GM18867 (cell line): ENCODE results near the gene YWHAQ.
"Not testable (repeated sequence)": the region's sequence is repeated elsewhere in the genome, so short reads cannot be mapped to it uniquely, and the experiment has no call there.

Source experiments
- ATAC-seq: cut with Tn5 transposase; IDR thresholded peaks from one replicate; pipeline ENCODE4 v1.9.1; 2021; ENCODE audit warnings: mild to moderate bottlenecking, moderate library complexity; ENCODE audit not compliant: unreplicated experiment

The YWHAQ gene

GRCh38 chr2:9634133-9634532 is 3.3 kb upstream of the YWHAQ start:
- ATAC-seq: no peak

DNA sequence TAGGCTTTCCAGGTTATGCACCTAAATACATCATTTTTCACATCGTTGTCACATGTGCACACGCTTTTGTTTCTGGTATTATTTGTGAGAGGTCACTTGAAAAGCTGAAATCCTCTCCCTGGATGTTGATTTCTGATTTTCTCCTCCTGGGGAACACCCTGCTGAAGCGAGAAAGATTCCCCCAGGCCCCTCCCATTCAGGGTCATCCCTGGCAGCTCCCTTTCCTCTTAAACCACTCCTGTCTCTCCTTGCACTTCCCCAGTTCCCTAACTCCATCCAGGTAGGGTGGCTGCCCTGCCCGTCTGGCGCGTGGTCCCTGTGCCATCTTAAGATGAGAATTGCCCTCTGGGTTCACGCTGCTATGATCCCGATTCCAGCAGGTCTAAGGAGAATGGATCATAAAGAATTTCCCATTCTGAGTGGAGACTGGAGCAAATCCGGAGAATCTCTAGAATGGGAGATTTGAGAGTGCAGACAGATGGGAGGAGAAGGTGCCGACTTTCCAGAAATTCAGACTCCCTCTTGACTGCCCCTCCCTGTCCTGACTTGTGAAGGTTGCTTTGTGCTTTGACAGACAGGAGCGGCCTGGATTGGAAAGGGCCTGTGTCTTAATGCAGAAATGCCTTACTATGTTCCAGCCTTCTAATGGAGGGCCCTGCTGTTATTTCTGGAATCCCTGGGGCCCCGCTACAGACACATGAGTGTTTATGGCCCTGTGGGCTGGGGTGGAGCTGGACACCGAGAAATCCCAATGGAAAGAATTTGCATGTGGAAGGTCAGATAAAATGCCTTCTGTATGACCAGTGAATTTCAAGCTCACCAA is 1.3 kb upstream of the YWHAQ start:
- no peak for ATAC-seq

GRCh38 chr2:9631553-9631819 is 689 bp upstream of the YWHAQ start:
- ATAC-seq: no peak

- ATAC-seq: peak; percentile 45
Observed at GRCh38 chr2:9630117-9630735, 571 bp downstream of the YWHAQ start.

DNA sequence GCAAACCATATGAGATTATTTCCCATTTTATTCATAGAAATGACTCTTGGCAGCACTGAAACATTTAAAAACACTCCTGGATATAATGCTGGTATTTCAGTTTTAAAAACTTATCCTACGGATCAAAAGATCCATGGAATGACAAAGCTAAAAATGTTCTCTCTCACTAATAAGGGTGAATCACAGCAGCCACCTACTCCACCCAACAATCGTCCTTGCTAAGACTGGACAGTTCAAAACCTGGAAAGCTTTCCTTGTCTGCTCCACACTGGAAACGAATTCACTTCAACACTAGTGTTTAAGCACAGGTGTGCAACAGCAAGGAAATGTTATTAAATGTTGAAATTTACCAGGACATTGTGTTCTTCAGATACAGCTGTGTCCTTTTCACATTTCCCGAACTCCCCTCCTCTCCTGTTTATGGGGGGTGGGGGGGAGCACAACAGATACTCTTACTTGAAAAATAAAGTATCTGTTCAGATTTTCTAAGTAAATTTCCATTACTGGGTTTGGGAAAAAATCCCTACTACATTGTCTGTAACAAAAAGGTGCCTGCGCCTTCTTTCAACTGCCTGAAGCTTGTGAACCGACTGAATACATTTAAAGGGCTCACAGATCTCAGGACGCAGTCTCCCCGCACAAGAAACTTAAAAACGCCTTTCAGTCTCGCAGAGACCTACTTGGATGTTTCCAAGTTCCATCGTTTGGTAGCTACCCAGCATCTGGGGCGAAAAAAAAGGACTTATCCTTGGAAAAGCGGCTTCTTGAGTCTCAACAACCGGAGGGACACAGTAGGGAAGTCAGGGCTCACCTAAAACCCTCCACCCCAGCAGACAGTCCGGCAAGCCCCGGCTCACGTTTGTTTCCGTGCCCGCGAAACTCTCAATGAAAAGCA is 1.3 kb downstream of the YWHAQ start:
- ATAC-seq: no peak

DNA sequence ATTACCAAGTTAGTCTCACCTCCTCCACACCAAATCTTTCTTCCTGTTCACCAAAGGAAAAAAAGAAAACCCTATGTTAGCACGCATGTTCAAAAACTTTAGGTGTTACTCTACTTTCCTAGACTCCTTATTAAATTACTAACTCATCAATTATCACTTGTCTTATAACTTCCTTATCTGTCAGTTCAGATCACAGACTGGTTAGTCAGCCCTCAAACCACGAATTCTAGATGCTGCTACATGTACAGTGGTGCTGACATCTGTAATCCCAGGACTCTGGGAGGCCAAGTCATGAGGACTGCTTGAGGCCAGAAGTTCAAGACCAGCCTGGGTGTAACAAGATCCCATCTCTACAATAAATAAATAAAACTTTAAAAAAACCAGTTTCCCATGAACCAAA is 3.5 kb downstream of the YWHAQ start:
- ATAC-seq: no peak

- ATAC-seq: no peak
Observed at GRCh38 chr2:9623151-9623550, 7.6 kb downstream of the YWHAQ start.

- not testable (repeated sequence) for ATAC-seq
Observed at GRCh38 chr2:9621655-9622054, 9.1 kb downstream of the YWHAQ start.

GRCh38 chr2:9618410-9618809 is 12.4 kb downstream of the YWHAQ start:
- peak; percentile 71 for ATAC-seq

DNA sequence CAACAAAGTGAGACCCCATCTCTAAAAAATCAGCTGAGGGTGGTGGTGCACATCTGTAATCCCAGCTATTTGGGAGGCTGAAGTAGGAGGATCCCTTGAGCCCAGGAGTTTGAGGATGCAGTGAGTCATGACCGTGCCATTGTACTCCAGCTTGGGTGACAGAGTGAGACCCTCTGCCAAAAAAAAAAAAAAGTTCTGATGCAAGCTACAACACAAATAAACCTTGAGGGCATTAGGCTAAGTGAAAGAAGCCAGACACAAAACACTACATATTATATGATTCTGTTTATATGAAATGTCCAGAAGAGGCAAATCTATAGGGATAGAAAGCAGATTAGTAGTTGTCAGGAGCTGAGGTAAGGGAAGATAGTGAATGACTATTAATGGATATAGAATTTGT is 13.0 kb downstream of the YWHAQ start:
- ATAC-seq: no peak

GRCh38 chr2:9617296-9617695 is 13.5 kb downstream of the YWHAQ start:
- ATAC-seq: no peak

DNA sequence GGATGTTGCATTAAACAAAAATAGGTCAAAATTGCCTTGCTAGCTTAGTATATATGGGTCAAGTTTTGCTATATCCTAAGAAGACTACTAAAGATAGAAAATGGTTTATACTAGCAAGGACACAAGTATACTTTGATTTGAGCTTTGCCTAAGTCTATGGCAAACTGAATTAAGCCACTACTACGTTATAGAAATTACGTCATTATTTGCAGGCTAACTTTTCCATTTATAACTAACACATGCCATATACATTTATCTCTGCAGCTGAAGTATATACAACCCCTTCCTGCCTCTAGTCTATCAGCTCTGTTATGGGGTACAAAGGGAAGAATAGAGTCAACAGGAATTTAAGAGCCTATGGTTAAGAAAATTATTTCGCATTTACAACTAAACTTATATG is 16.2 kb downstream of the YWHAQ start:
- no peak for ATAC-seq

- no peak for ATAC-seq
Observed at GRCh38 chr2:9613291-9613690, 17.5 kb downstream of the YWHAQ start.

DNA sequence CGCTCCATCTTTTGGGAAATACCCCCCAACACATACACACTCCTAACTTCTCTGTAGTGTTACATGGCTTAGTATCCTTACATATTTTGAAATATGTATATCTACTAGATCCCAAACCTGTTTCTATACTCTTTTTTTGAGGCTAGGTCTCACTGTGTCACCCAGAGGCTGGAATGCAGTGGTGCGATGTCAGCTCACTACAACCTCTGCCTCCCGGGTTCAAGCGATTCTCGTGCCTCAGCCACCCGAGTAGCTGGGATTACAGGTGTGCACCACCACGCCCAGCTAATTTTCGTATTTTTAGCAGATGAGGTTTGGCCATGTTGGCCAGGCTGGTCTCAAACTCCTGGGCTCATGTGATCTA is 19.3 kb downstream of the YWHAQ start:
- not testable (repeated sequence) for ATAC-seq

- no peak for ATAC-seq
Observed at GRCh38 chr2:9610781-9611548, 19.8 kb downstream of the YWHAQ start.

DNA sequence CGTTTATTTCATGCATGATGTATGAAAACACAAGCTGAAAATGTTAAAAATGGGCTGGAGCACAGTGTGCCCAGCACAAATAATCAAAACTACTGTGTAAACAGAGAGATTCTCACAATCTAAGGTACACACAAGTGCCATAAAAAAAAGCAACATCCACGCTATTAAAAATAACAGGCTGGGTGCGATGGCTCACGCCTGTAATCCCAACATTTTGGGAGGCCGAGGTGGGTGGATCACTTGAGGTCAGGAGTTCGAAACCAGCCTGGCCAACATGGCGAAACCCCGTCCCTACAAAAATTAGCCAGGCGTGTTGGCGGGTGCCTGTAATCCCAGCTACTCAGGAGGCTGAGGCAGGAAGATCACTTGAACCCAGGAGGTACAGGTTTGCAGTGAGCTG is 22.3 kb downstream of the YWHAQ start:
- ATAC-seq: not testable (repeated sequence)

DNA sequence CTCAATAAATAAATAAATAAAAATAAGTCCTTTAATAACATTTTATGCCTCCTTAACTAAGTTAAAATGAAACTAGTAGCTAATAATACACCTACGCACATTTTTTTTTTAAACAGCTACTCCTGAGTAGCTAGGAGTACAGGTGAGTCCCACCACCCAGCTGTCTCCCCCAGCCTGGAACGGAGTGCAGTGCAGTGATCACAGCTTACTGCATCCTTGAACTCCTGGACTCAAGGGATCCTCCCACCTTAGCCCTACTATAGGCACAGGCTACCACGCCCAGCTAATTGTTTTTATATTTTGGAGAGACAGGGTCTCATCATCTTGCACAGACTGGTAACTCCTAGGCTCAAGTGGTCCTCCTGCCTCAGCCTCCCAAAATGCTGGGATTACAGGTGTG is 28.4 kb downstream of the YWHAQ start:
- ATAC-seq: no peak

GRCh38 chr2:9601397-9601796 is 29.4 kb downstream of the YWHAQ start:
- ATAC-seq: no peak

DNA sequence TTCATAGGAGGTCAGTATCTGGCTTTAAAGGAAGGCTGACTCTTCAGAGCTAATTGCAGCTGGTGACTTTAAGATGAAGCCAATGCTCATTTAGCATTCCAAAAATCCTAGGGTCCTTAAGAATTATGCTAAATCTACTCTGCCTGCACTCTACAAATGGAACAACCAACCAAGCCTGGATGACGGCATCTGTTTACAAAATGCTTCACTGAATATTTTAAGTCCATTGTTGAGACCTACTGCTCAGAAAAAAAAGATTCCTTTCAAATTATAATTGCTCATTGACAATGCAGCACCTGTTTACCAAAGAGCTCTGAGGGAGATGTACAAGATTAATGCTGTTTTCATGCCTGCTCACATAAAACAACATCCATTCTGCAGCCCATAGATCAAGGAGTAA is 31.4 kb downstream of the YWHAQ start:
- no peak for ATAC-seq

GRCh38 chr2:9596621-9597311 is 34.0 kb downstream of the YWHAQ start:
- no peak for ATAC-seq

GRCh38 chr2:9595746-9596145 is 35.1 kb downstream of the YWHAQ start:
- no peak for ATAC-seq
